Omental fat pad (tissue), 4 donors: ENCODE measurements around the gene CAMK2A. TPM values are rescaled to one million over a fixed set of nuclear protein-coding genes. Genes with fewer than 3 reads are reported as not detected.

Experiments used
- ATAC-seq: fragments of 150-250 bp; one replicate; pipeline ENCODE4 v1.9.1; 2016; ENCODE audit warnings: mild to moderate bottlenecking, moderate library complexity; ENCODE audit not compliant: low FRiP score
- DNase-seq: peaks from one replicate; pipeline ENCODE4 v3.0.0-alpha.2; 2019; ENCODE audit warnings: low spot score
- total RNA-seq, 4 donors: library from RNA; depleted of rRNA; stranded (reverse); fragments of >200 nt; gene quantifications; one replicate each; pipeline ENCODE4 v1.1.0, GENCODE V29; 2016
- TF ChIP-seq, protein P1 (sequence below), 3 donors: fragments of 450-650 bp; IDR thresholded peaks; one replicate each; pipeline ENCODE4 v1.5.1; 2016 to 2017; ENCODE audit warnings: antibody characterized with exemption in 3 of 3, mild to moderate bottlenecking in 3 of 3, moderate library complexity in 2 of 3

The CAMK2A gene
- total RNA-seq, 4 donors from 2014 or later = 0.28 to 2.9 TPM; not detected in 2

DNA sequence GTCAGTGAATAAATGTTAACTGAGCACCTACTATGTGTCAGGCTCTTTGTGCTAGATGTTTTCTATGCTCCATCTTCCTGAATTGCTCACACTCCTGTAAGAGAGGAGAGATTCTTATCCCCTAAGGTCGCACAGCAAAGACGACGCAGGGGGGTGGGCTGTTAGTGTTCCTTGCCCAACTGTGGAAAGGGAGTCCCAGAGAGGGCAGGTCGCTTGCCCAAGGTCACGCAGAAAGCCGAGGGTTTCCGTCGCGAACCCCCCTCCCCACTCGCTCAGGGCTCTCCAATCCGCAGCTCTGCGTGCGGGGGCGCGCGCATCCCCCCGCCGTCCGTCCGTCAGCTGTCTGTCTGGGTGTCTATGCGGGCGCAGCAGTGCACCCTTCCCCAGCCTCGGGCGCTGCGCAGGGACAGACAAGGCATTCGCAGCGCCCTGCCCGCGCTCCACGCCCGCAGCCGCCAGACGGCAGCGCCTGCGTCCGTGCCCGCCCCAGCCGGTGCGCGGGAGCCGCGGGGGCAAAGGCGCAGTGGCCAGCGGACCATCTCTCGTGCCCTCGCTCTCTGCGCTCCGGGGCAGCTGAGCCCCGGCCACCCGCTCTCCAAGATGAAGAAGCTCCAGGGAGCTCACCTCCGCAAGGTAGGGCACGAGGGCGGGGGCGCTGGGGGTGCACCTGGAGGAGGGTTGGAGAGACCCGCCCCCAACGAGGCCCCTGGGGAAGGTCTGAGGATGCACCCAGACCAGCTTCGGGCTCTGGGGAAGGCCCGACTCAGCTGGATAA is 99.7 kb downstream of the CAMK2A start, which contains the start of gene SLC6A7:
SLC6A7 (plus strand) TSS at position 335 of the 775 bp plus-strand sequence; CDS start at position 601, 266 bp downstream.
- DNase-seq (no peak), ATAC-seq (no peak)
- TF ChIP-seq, protein P1, sequence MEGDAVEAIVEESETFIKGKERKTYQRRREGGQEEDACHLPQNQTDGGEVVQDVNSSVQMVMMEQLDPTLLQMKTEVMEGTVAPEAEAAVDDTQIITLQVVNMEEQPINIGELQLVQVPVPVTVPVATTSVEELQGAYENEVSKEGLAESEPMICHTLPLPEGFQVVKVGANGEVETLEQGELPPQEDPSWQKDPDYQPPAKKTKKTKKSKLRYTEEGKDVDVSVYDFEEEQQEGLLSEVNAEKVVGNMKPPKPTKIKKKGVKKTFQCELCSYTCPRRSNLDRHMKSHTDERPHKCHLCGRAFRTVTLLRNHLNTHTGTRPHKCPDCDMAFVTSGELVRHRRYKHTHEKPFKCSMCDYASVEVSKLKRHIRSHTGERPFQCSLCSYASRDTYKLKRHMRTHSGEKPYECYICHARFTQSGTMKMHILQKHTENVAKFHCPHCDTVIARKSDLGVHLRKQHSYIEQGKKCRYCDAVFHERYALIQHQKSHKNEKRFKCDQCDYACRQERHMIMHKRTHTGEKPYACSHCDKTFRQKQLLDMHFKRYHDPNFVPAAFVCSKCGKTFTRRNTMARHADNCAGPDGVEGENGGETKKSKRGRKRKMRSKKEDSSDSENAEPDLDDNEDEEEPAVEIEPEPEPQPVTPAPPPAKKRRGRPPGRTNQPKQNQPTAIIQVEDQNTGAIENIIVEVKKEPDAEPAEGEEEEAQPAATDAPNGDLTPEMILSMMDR (IDR thresholded peaks at IDR 0.05) = no peak

DNA sequence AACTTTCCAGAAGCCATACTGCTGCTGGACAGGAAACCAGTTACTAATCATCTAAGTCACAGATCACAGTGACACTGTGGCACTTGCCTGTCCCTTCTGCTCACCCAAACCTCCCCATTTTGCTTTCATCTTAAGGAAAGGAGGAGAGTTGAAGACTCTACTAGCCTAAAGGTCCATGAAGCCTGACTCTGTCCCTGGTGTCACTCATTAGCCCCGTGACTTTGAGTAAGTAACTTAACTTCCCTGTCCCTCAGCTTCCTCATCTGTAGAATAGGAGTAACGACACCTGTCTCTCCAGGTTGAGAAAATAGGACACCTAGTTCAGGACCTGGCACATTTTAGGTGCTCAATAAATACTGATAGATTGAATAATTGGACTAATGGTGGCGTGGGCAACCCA is 100.2 kb downstream of the CAMK2A start:
- TF ChIP-seq, protein P1 (IDR thresholded peaks at IDR 0.05) = no peak
- DNase-seq (no peak), ATAC-seq (no peak)

DNA sequence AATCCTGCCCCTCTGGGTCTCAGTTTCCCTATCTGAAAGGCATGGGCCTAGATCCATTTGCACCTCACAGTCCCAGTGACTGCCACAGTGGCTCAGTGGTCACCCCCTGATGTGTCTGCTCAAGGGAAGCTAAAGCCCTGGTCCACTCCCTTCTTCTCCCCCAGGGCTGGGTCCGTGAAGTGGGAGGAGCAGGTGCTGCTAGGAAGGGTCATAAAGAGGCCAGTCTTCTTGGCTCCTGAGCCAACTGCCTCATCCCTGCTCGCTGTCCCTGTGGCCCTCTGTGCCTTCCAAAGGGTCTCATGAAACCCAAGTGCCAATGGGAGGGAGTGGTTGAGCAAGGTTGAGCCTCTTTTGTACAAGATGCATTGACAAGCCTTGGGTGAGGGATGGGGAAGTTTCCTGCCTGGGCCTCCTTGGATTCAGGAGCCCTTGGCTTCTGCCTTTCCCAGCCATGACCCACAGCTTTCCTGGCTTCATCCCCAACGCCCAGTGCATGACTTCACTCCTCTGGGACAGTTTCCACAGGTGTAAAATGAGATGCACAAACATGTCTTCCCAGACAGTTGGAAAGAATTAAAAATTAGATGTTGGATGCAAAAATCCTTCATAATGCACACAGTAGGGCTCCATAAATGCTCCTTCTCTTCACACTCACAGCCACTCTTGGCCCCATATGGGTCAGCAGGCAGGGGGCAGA is 101.3 kb downstream of the CAMK2A start:
- TF ChIP-seq, protein P1 (IDR thresholded peaks at IDR 0.05) = no peak
- ATAC-seq (no peak), DNase-seq (no peak)

DNA sequence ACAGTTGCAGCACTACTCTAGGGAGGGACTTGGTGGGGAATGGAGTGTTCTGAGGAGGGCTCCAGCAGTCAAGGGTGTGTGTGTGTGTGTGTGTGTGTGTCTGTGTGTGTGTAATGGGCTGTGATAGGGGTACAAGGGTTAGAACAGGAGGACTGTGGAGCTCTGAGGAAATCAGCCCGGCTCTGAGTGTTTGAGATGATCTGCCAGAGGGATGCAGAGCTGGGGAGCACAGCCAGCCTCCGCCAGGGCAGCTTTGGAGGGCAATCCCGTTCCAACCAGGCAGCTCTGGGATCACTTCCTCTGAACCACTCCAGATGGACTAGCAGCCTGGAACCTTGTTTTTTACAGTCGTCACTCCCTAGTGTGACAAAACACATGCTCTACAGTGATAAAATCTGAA is 102.7 kb downstream of the CAMK2A start:
- no peak for ATAC-seq
- TF ChIP-seq, protein P1 (IDR thresholded peaks at IDR 0.05) = no peak
- DNase-seq = no peak

DNA sequence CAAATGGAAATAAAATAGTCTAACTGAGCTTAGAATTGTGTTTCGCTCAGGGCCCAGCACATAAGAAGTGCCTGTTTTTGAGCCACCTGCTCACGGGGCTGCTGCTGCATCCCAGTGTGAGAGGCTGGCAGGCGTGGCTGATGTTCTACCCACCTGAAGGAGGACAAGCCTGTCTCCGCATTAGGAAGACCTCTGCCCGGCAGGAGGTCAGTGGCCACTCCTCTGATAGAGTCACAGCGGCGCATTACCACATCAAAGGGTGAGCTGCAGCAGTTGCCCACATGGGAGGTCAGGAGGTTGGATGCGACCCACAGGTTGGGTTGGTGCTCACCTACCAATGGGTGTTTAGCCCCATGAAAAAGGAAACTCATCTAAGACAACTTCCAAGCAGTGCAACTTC is 103.4 kb downstream of the CAMK2A start:
- DNase-seq = no peak
- ATAC-seq = no peak
- TF ChIP-seq, protein P1 (IDR thresholded peaks at IDR 0.05) = no peak

DNA sequence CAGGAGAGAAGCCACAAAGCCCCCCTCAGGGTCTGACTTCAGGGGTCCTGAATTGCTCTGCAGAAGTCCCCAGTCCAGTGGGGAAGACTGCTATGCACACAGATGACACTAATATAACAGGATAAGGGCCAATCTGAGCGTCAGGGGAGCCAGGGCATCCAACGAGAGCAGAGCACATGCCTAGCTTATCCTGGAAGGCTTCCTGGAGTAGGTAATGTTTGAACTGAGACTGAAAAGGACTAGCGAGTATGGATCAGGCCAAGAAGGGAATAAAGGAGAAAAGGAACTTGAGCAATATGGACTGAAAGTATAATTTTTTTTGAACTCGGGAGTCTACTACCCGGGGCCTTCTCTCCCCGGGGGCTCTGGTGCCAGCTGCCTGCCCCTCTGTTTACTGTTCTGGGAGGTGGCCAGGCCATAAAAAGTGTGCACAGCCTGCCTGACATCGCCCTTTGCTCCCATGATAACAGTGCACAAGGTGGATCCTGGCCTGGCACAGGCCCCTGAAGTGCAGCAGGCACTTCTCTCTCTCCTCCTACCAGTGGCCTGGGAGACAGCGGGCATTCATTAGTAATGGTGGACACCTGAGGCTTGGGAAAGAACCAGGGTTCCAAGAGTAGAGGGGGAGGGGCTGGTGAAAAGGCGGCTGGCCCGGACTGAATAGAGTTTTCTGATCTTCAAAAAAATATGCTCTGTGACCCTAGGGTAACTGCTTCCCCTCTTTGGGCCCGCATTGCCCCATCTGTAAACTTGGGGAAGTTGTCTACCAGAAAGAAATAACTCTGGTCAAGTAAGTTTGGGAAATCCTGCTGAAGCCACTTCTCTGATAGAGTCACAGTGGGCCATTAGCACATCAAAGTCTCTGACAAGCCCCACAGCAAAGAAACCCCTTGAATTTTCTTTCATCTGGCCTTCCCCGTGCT is 104.3 kb downstream of the CAMK2A start:
- DNase-seq (no peak), ATAC-seq (no peak)
- TF ChIP-seq, protein P1 (IDR thresholded peaks at IDR 0.05) = no peak
